ENCODE measurements around the gene C2orf66.
A peak's percentile ranks its signal among the peaks of the same experiment; 100 is the strongest.

The C2orf66 gene

GRCh38 chr2:196798980-196799379 is 10.2 kb downstream of the C2orf66 start:
- no peak for TF ChIP-seq CTCF (IDR thresholded peaks at IDR 0.05; ENCODE audit: control insufficient read depth, insufficient read depth, low read depth, low read length, missing control alignments)
- DNase-seq (ENCODE audit: low read depth): no peak
- H3K4me3 ChIP-seq (ENCODE audit: control insufficient read depth, low read depth, low read length): peak overlapping the region; percentile 68

GRCh38 chr2:196792865-196793264 is 16.3 kb downstream of the C2orf66 start:
- no peak for DNase-seq (ENCODE audit: low read depth)
- no peak overlapping the region for H3K4me3 ChIP-seq (ENCODE audit: control insufficient read depth, low read depth, low read length)
- TF ChIP-seq CTCF (IDR thresholded peaks at IDR 0.05; ENCODE audit: control insufficient read depth, insufficient read depth, low read depth, low read length, missing control alignments): no peak

GRCh38 chr2:196783431-196784094 is 25.6 kb downstream of the C2orf66 start:
- H3K4me3 ChIP-seq (ENCODE audit: control insufficient read depth, low read depth, low read length): no peak overlapping the region
- TF ChIP-seq CTCF (IDR thresholded peaks at IDR 0.05; ENCODE audit: control insufficient read depth, insufficient read depth, low read depth, low read length, missing control alignments): no peak
- no peak for DNase-seq (ENCODE audit: low read depth)

- TF ChIP-seq CTCF (IDR thresholded peaks at IDR 0.05; ENCODE audit: control insufficient read depth, insufficient read depth, low read depth, low read length, missing control alignments): no peak
- H3K4me3 ChIP-seq (ENCODE audit: control insufficient read depth, low read depth, low read length): no peak overlapping the region
- DNase-seq (ENCODE audit: low read depth): no peak
These were observed 42.1 kb downstream of the C2orf66 start for GRCh38 chr2:196767101-196767500.

GRCh38 chr2:196759378-196759706 is 49.8 kb downstream of the C2orf66 start:
- H3K4me3 ChIP-seq (ENCODE audit: control insufficient read depth, low read depth, low read length): no peak overlapping the region
- DNase-seq (ENCODE audit: low read depth): no peak
- no peak for TF ChIP-seq CTCF (IDR thresholded peaks at IDR 0.05; ENCODE audit: control insufficient read depth, insufficient read depth, low read depth, low read length, missing control alignments)

GRCh38 chr2:196758474-196759377 is 50.4 kb downstream of the C2orf66 start:
- H3K4me3 ChIP-seq (ENCODE audit: control insufficient read depth, low read depth, low read length): no peak overlapping the region
- peak; percentile 23 for DNase-seq (ENCODE audit: low read depth)
- TF ChIP-seq CTCF (IDR thresholded peaks at IDR 0.05; ENCODE audit: control insufficient read depth, insufficient read depth, low read depth, low read length, missing control alignments): peak; percentile 31

Measured in AG09309 (cell line).